Mammary epithelial cell (primary cell): ENCODE measurements around the gene SPATA46.

Experiments
- EZH2 ChIP-seq: IDR thresholded peaks from 2 replicates; pipeline ENCODE4 v1.6.1; 2012; ENCODE audit warnings: low read length, inconsistent platforms, borderline replicate concordance
- TF ChIP-seq, protein P1 (sequence below), 2 donors: IDR thresholded peaks in 1 of 2; conservative IDR thresholded peaks in 1 of 2; 2 replicates each; pipeline ENCODE4 v1.5.1; 2011 to 2012; ENCODE audit warnings: inconsistent platforms in 2 of 2, low read length in 2 of 2, mild to moderate bottlenecking in 2 of 2, control low read depth in 1 of 2, low read depth in 1 of 2; ENCODE audit not compliant: insufficient read depth in 1 of 2; ENCODE audit errors: extremely low read depth in 1 of 2

DNA sequence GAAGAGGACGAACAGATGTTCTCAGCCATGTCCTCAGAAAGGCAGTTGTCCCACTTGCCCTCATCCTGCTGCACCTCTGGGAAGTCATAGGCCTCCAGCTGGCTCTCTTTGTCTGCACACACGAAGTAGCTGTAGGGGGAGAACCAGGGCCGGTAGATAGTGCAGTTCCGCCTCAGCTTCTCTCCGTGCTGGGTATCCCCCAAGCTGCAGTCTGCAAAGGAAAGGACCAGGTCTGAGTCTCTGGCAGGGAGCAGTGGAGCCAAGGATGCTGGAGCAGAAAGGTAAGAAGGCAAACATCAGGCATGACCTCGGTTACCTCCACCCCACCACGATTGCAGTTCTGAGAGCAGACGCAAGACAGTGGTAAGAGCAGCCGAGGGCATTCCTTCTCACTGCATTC is 2.2 kb downstream of the SPATA46 start:
- TF ChIP-seq, protein P1, sequence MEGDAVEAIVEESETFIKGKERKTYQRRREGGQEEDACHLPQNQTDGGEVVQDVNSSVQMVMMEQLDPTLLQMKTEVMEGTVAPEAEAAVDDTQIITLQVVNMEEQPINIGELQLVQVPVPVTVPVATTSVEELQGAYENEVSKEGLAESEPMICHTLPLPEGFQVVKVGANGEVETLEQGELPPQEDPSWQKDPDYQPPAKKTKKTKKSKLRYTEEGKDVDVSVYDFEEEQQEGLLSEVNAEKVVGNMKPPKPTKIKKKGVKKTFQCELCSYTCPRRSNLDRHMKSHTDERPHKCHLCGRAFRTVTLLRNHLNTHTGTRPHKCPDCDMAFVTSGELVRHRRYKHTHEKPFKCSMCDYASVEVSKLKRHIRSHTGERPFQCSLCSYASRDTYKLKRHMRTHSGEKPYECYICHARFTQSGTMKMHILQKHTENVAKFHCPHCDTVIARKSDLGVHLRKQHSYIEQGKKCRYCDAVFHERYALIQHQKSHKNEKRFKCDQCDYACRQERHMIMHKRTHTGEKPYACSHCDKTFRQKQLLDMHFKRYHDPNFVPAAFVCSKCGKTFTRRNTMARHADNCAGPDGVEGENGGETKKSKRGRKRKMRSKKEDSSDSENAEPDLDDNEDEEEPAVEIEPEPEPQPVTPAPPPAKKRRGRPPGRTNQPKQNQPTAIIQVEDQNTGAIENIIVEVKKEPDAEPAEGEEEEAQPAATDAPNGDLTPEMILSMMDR (conservative IDR thresholded peaks at IDR 0.05 in 1 of 2, IDR thresholded peaks at IDR 0.05 in 1 of 2; ENCODE audit: extremely low read depth in 1 of 2, insufficient read depth in 1 of 2, low read depth in 1 of 2, low read length in 2 of 2) = no peak
- TF ChIP-seq EZH2 = no peak
